ENCODE data around the gene APBA2.

APBA2 gene

GRCh38 chr15:28944286-28944685 lies 58.5 kb downstream of the APBA2 start:
- ChIA-PET CTCF (no interaction called here), POLR2A (no interaction called here)
- peak; percentile 9 for DNase-seq (ENCODE audit: extremely low spot score)
- no peak for TF ChIP-seq CTCF (IDR thresholded peaks at IDR 0.05; ENCODE audit: control extremely low read depth, extremely low read depth, low read depth, missing control alignments)

- no peak for TF ChIP-seq CTCF (IDR thresholded peaks at IDR 0.05; ENCODE audit: control extremely low read depth, extremely low read depth, low read depth, missing control alignments)
- DNase-seq (ENCODE audit: extremely low spot score): no peak
- ChIA-PET POLR2A (no interaction called here), CTCF (no interaction called here)
These were observed 59.0 kb downstream of the APBA2 start for GRCh38 chr15:28944696-28945300.

- no peak for DNase-seq (ENCODE audit: extremely low spot score)
- POLR2A ChIA-PET: no interaction called here
These were observed 60.0 kb downstream of the APBA2 start for GRCh38 chr15:28945626-28946230.

GRCh38 chr15:28946803-28947202 lies 61.0 kb downstream of the APBA2 start:
- POLR2A ChIA-PET: no interaction called here
- TF ChIP-seq CTCF (IDR thresholded peaks at IDR 0.05; ENCODE audit: control extremely low read depth, extremely low read depth, low read depth, missing control alignments): no peak
- no peak for DNase-seq (ENCODE audit: extremely low spot score)
- CTCF ChIA-PET: no interaction called here

More at GRCh38 chr15:28945626-28946230, 60.0 kb downstream of the APBA2 start:
- TF ChIP-seq CTCF (IDR thresholded peaks at IDR 0.05; ENCODE audit: control extremely low read depth, extremely low read depth, low read depth, missing control alignments): no peak
- CTCF ChIA-PET: no interaction called here

- no peak for DNase-seq (ENCODE audit: extremely low spot score)
- POLR2A ChIA-PET: no interaction called here
- TF ChIP-seq CTCF (IDR thresholded peaks at IDR 0.05; ENCODE audit: control extremely low read depth, extremely low read depth, low read depth, missing control alignments): no peak
- CTCF ChIA-PET: no interaction called here
These were observed 61.5 kb downstream of the APBA2 start for GRCh38 chr15:28947221-28947674.

- no peak for DNase-seq (ENCODE audit: extremely low spot score)
- ChIA-PET CTCF (interaction anchor here (1.0 kb wide), 1 partner anchor 28 kb away, joined by 4 read pairs; no protein-coding TSS in a partner anchor), POLR2A (no interaction called here)
- TF ChIP-seq CTCF (IDR thresholded peaks at IDR 0.05; ENCODE audit: control extremely low read depth, extremely low read depth, low read depth, missing control alignments): no peak
These were observed 62.3 kb downstream of the APBA2 start for GRCh38 chr15:28948036-28948435.
